GM21423 (cell line): ENCODE results near the gene PROP1.
A peak's percentile ranks its signal among the peaks of the same experiment; 100 is the strongest.
"Not testable (repeated sequence)": the region's sequence is repeated elsewhere in the genome, so short reads cannot be mapped to it uniquely, and the experiment has no call there.

Experiments
- ATAC-seq: cut with Tn5 transposase; IDR thresholded peaks from one replicate; pipeline ENCODE4 v1.9.1; 2021; ENCODE audit warnings: mild to moderate bottlenecking, moderate library complexity; ENCODE audit not compliant: unreplicated experiment

Gene PROP1

GRCh38 chr5:177945601-177946283 is 50.3 kb downstream of the PROP1 start:
- ATAC-seq: not testable (repeated sequence)

DNA sequence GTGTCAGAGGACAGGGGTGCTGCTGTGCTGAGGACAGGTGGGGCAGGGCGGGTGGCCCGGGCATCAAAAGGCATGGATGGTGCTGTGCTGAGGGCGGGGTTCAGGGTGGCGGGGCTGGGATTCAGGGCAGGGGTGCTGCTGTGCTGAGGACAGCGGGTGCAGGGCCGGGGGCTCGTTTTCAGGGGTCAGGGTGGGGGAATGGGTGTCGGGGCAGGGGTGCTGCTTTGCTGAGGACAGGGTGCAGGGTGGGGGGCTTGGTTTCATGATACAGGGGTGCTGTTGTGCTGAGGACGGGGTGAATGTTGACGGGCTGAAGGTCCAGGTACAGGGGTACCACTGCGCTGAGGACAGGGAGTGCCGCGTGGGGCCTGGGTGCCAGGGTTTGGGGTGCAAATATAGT is 50.9 kb downstream of the PROP1 start:
- ATAC-seq: not testable (repeated sequence)

GRCh38 chr5:177943805-177944736 is 52.0 kb downstream of the PROP1 start:
- peak; percentile 70 for ATAC-seq

DNA sequence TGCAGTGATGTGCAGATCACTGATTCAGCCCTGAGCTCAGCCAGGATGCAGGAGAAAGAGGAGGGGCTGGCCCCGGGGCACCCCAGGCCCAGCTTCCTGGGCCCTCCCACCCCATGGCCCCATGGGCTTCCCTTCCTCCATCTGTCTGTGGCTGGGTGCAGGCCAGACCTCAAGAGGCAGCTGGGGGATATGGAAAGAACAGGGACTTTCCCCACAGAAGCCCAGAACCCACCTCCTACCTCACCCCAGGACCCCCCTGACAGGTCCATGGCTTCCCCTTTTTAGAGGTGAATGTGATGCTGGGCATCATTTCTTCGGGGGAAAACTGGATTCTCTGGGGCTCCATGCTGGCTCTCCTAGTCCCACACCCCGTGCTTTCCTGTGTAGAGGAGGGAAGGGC is 53.1 kb downstream of the PROP1 start:
- ATAC-seq: not testable (repeated sequence)
